ENCODE results near the gene ATG9B.

Gene ATG9B

DNA sequence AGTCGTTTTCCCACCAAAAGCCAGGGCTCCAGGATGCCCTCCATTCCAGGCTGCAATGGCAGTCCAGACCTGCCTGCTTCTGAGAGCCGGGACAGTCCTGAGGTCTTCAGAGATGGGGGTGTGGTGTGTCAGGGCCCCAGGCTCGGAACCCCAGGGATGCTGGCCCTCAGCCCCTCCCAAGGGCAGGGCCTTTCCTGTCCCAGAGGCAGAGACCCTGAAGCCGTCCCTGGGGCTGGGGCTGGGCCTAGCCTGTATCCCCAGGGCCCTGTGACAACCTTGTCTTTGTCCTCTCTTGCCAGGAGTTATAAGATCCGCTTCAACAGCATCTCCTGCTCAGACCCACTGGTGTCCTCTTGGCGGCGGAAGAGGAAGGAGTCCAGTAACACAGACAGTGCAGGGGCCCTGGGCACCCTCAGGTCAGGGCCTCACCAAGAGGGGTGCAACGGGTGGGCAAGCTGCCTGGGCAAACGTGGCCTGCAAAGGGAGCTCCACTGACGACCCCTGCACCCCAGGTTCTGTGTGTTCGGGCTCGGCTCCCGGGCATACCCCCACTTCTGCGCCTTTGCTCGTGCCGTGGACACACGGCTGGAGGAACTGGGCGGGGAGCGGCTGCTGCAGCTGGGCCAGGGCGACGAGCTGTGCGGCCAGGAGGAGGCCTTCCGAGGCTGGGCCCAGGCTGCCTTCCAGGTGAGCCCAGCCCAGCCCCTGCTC is 17.5 kb downstream of the ATG9B start:
- H3K4me3 ChIP-seq (replicated peaks in 1 of 2; ENCODE audit: low read depth in 2 of 2, low read length in 2 of 2): no peak overlapping the region
- TF ChIP-seq, protein P1, sequence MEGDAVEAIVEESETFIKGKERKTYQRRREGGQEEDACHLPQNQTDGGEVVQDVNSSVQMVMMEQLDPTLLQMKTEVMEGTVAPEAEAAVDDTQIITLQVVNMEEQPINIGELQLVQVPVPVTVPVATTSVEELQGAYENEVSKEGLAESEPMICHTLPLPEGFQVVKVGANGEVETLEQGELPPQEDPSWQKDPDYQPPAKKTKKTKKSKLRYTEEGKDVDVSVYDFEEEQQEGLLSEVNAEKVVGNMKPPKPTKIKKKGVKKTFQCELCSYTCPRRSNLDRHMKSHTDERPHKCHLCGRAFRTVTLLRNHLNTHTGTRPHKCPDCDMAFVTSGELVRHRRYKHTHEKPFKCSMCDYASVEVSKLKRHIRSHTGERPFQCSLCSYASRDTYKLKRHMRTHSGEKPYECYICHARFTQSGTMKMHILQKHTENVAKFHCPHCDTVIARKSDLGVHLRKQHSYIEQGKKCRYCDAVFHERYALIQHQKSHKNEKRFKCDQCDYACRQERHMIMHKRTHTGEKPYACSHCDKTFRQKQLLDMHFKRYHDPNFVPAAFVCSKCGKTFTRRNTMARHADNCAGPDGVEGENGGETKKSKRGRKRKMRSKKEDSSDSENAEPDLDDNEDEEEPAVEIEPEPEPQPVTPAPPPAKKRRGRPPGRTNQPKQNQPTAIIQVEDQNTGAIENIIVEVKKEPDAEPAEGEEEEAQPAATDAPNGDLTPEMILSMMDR (IDR thresholded peaks at IDR 0.05; ENCODE audit: low read depth, low read length): no peak

DNA sequence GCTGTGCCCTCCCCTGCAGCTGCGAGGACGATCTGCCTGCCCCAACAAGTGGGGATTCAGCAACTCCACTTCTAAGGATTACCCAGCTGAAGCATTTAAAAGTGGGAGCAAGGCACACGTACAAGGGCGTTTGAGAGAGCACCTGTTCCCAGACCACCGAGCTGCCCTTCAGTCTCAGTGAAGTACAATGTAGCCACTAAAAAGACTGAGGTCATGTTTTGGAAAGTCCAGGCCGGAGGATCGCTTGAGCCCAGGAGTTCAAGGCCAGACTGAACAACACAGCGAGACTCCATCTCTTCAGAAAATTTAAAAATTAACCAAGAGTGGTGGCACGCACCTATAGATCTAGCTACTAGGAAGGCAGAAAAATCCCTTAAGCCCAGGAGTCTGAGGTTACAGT is 18.7 kb downstream of the ATG9B start:
- no peak overlapping the region for H3K4me3 ChIP-seq (replicated peaks in 1 of 2; ENCODE audit: low read depth in 2 of 2, low read length in 2 of 2)
- TF ChIP-seq, protein P1 (IDR thresholded peaks at IDR 0.05; ENCODE audit: low read depth, low read length): no peak
- no peak for DNase-seq (ENCODE audit: low read depth in 2 of 2)

More for the DNA sequence above, 17.5 kb downstream of the ATG9B start:
- DNase-seq (ENCODE audit: low read depth in 2 of 2): no peak

DNA sequence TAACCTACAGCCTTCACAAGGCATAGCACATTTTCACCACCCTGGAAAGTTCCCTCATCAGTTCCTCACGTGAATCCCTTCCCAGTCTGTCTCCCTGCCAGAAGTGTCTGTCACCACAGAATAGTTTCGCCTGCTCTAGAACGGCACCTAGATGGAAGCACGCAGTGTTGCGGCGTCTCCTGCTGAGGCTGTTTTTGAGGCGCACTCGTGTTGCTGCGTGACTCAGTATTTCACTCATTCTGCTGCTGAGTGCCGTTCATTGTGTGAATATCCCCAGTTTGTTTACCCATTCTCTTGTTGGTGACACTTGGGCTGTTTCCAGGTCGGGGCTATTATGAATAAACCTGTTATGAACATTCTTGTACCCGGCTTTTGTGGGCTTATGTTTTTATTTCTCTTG is 20.7 kb downstream of the ATG9B start:
- no peak overlapping the region for H3K4me3 ChIP-seq (replicated peaks in 1 of 2; ENCODE audit: low read depth in 2 of 2, low read length in 2 of 2)
- DNase-seq (ENCODE audit: low read depth in 2 of 2): no peak
- TF ChIP-seq, protein P1 (IDR thresholded peaks at IDR 0.05; ENCODE audit: low read depth, low read length): no peak

DNA sequence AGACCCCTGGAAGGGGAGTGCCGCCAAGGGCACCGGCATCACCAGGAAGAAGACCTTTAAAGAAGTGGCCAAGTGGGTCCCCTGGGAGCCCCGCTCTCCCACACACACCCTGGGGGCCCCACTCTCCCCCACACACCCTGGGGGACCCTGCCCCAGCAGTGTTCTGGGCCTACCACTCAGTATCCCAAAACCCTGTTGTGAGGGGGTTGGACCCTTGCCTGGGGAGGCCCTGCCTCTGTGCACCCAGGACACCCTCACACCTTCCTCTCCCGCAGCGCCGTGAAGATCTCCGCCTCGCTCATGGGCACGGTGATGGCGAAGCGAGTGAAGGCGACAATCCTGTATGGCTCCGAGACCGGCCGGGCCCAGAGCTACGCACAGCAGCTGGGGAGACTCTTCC is 22.7 kb downstream of the ATG9B start:
- DNase-seq (ENCODE audit: low read depth in 2 of 2): no peak
- no peak overlapping the region for H3K4me3 ChIP-seq (replicated peaks in 1 of 2; ENCODE audit: low read depth in 2 of 2, low read length in 2 of 2)
- TF ChIP-seq, protein P1 (IDR thresholded peaks at IDR 0.05; ENCODE audit: low read depth, low read length): no peak

DNA sequence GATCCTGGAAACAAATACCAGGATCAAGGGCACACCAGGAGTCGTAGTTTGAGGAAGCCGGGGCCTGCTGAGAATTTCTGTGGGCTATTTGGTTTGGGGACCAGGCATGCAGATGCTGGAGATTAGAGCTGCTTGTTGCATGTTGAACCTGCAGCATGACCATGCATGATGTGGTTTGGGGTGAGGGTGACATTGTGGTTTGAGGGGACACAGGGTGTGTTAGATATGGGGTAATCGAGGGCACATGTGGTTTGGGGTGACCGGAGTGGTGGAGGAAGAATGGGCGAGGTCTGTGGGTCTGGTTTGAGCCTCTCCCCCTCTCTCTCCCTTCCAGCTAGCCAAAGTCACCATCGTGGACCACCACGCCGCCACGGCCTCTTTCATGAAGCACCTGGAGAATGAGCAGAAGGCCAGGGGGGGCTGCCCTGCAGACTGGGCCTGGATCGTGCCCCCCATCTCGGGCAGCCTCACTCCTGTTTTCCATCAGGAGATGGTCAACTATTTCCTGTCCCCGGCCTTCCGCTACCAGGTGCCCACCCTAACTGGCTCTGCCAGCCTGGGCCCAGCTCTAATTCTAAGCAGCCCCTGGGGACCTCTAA is 23.3 kb downstream of the ATG9B start:
- no peak for DNase-seq (ENCODE audit: low read depth in 2 of 2)
- H3K4me3 ChIP-seq (replicated peaks in 1 of 2; ENCODE audit: low read depth in 2 of 2, low read length in 2 of 2): no peak overlapping the region
- TF ChIP-seq, protein P1 (IDR thresholded peaks at IDR 0.05; ENCODE audit: low read depth, low read length): no peak

DNA sequence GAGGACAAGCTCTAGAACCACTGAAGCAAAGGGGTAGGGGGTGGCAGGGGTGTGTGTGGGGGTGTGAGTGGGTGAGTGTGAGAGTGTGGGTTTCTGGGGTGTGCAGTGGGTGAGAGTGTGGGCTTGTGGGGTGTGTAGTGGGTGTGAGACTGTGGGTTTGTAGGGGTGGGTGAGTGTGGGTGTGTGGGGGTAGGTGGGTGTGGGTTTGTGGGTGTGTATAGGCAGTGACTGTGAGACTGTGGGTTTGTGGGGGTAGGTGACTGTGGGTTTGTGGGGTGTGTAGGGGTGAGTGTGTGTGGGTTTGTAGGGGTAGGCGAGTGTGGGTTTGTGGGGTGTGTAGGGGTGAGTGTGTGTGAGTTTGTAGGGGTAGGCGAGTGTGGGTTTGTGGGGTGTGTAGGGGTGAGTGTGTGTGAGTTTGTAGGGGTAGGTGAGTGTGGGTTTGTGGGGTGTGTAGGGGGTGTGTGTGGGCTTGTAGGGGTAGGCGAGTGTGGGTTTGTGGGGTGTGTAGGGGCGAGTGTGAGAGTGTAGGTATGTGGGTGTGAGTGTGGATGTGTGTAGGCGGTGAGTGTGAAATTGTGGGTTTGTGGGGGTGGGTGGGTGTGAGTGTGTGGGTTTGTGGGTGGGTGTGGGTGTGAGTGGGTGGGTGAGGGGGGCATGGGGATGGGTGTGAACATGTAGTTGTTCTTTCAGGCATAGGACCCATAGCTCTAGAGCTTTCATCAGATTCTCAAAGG is 24.6 kb downstream of the ATG9B start:
- no peak overlapping the region for H3K4me3 ChIP-seq (replicated peaks in 1 of 2; ENCODE audit: low read depth in 2 of 2, low read length in 2 of 2)
- TF ChIP-seq, protein P1 (IDR thresholded peaks at IDR 0.05; ENCODE audit: low read depth, low read length): no peak
- DNase-seq (ENCODE audit: low read depth in 2 of 2): no peak
